Ascending aorta (tissue), 2 donors: ENCODE results near the gene CFAP43. TPM values are rescaled to one million over a fixed set of nuclear protein-coding genes. Genes with fewer than 3 reads are reported as not detected.

Source experiments
- DNase-seq, 2 donors: peaks; one replicate each; pipeline ENCODE4 v3.0.0-alpha.2; 2019; ENCODE audit warnings: low spot score in 2 of 2
- H3K27ac ChIP-seq, 2 donors: fragments of 200-600 bp; sonication (generic); one replicate each; pipeline ENCODE4 v1.5.1; 2016 to 2017; ENCODE audit warnings: mild to moderate bottlenecking in 1 of 2
- H3K27me3 ChIP-seq: fragments of 200-600 bp; sonication (generic); one replicate; pipeline ENCODE4 v1.5.1; 2017
- H3K36me3 ChIP-seq, 2 donors: fragments of 200-600 bp; sonication (generic); one replicate each; pipeline ENCODE4 v1.5.1; 2016
- H3K4me1 ChIP-seq, 2 donors: fragments of 200-600 bp; sonication (generic); one replicate each; pipeline ENCODE4 v1.5.1; 2016 to 2017; ENCODE audit warnings: mild to moderate bottlenecking in 1 of 2
- H3K4me3 ChIP-seq, 2 donors: fragments of 200-600 bp; sonication (generic); one replicate each; pipeline ENCODE4 v1.5.1; 2016 to 2017; ENCODE audit warnings: mild to moderate bottlenecking in 1 of 2
- H3K9me3 ChIP-seq, 2 donors: fragments of 200-600 bp; sonication (generic); one replicate each; pipeline ENCODE4 v1.5.1; 2016
- CTCF ChIP-seq, 3 experiments: fragments of 200-600 bp in 2 of 3; fragments of 450-650 bp in 1 of 3; sonication (generic) in 2 of 3; IDR thresholded peaks; one replicate each; pipeline ENCODE4 v1.5.1; 2016 to 2019; ENCODE audit warnings: antibody characterized with exemption in 3 of 3, mild to moderate bottlenecking in 1 of 3, moderate library complexity in 1 of 3
- intact Hi-C: fragments of 100-400 bp; cut with DNase I; formaldehyde crosslinking; loops from one replicate; pipeline ENCODE4 v1.15.1; 2023
- total RNA-seq: library from RNA; depleted of rRNA; stranded (reverse); fragments of >200 nt; gene quantifications from one replicate; pipeline ENCODE4 v1.1.0, GENCODE V29; 2016

Gene CFAP43
- total RNA-seq, 1 donor from 2014 or later: 0.96 TPM

- no peak overlapping the region for H3K4me3 ChIP-seq
- no peak overlapping the region for H3K27ac ChIP-seq
- intact Hi-C loops: no loop called here
- no peaks in the 10 kb centered on the region for H3K27me3 ChIP-seq
- peaks cover 0 to 7% of the 10 kb centered on the region in 2 donors for H3K4me1 ChIP-seq
- TF ChIP-seq CTCF (IDR thresholded peaks at IDR 0.05): no peak
- no peaks in the 10 kb centered on the region for H3K36me3 ChIP-seq
- no peaks in the 10 kb centered on the region for H3K9me3 ChIP-seq
- no peak for DNase-seq
Observed at GRCh38 chr10:104230490-104230889, 1.7 kb downstream of the CFAP43 start.

GRCh38 chr10:104223304-104223703, 8.9 kb downstream of the CFAP43 start:
- Histone ChIP-seq H3K36me3 (no peaks in the 10 kb centered on the region), H3K27ac (no peak overlapping the region), H3K9me3 (no peaks in the 10 kb centered on the region), H3K4me1 (no peaks in the 10 kb centered on the region), H3K27me3 (no peaks in the 10 kb centered on the region), H3K4me3 (no peak overlapping the region)
- intact Hi-C loops: no loop called here
- TF ChIP-seq CTCF (IDR thresholded peaks at IDR 0.05): no peak
- DNase-seq: no peak

GRCh38 chr10:104220522-104220921, 11.6 kb downstream of the CFAP43 start:
- H3K4me3 ChIP-seq: no peak overlapping the region
- H3K36me3 ChIP-seq: no peaks in the 10 kb centered on the region
- no peaks in the 10 kb centered on the region for H3K9me3 ChIP-seq
- no peak for DNase-seq
- no peak for TF ChIP-seq CTCF (IDR thresholded peaks at IDR 0.05)
- H3K27ac ChIP-seq: no peak overlapping the region
- H3K27me3 ChIP-seq: no peaks in the 10 kb centered on the region
- intact Hi-C loops: no loop called here
- H3K4me1 ChIP-seq: no peaks in the 10 kb centered on the region

DNA sequence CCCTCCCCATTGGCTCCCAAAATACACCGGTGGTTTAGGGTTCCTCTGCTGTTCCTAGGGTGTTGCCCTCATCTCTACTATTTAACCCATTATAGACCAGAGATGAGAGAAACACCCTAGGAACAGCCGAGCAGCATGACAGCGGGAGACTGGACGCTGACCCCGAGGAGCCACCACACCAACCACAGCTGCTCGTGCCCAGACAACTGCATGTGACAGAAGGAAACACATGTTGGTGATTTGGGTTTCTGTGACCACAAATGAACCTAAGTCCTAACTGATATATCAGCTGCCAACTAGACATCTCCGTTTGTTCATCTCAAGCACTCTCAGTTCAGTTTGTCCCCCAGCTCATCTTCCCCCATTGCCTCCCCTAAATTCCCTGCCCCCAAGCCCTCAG, 13.4 kb downstream of the CFAP43 start:
- no peak for DNase-seq
- H3K27me3 ChIP-seq: no peaks in the 10 kb centered on the region
- H3K27ac ChIP-seq: no peak overlapping the region
- H3K36me3 ChIP-seq: no peaks in the 10 kb centered on the region
- no peak for TF ChIP-seq CTCF (IDR thresholded peaks at IDR 0.05)
- intact Hi-C loops: no loop called here
- H3K4me3 ChIP-seq: no peak overlapping the region
- H3K4me1 ChIP-seq: no peaks in the 10 kb centered on the region
- no peaks in the 10 kb centered on the region for H3K9me3 ChIP-seq

DNA sequence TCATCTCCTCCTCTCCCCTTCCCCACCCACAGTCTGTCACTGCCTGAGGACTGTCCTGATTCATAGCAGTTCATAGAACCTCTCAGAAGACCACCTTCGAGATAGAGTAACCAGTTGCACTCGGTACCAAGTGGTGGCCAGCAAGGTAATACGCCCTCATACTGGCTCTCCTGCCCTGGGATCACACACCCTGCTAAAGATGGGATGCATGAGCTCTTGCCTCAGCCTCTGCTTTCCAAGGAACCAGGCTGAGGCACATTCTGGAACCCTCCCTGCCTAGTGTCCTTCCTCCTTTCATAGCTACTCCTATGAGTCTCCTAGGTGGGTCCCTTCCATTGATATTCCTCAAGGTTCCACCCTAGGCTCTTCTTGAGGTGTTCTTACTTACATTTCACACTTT, 15.5 kb downstream of the CFAP43 start:
- Histone ChIP-seq H3K27me3 (no peaks in the 10 kb centered on the region), H3K27ac (no peak overlapping the region), H3K36me3 (no peaks in the 10 kb centered on the region), H3K9me3 (no peaks in the 10 kb centered on the region), H3K4me3 (no peak overlapping the region), H3K4me1 (no peaks in the 10 kb centered on the region)
- intact Hi-C loops: no loop called here
- TF ChIP-seq CTCF (IDR thresholded peaks at IDR 0.05): no peak
- DNase-seq: no peak

GRCh38 chr10:104209575-104210198, 22.5 kb downstream of the CFAP43 start:
- H3K36me3 ChIP-seq: no peaks in the 10 kb centered on the region
- no peak for DNase-seq
- H3K27me3 ChIP-seq: no peaks in the 10 kb centered on the region
- no peak overlapping the region for H3K27ac ChIP-seq
- no peaks in the 10 kb centered on the region for H3K9me3 ChIP-seq
- H3K4me3 ChIP-seq: no peak overlapping the region
- no peaks in the 10 kb centered on the region for H3K4me1 ChIP-seq
- peak; percentile 16 to 61 (median 29) for TF ChIP-seq CTCF (IDR thresholded peaks at IDR 0.05)
- intact Hi-C loops: loop anchor here (1.0 to 5.0 kb wide), 2 partner anchors 164 to 322 kb away; no protein-coding TSS in a partner anchor
